Measurements from ENCODE around the gene PPRC1.

The PPRC1 gene

GRCh38 chr10:102196893-102197292 is 64.1 kb downstream of the PPRC1 start:
- DNase-seq = no peak

GRCh38 chr10:102198027-102198426 is 65.2 kb downstream of the PPRC1 start:
- DNase-seq = no peak

All from NCI-H146 (cell line).